Measurements from ENCODE around the gene RPL36AL. TPM values are rescaled to one million over a fixed set of nuclear protein-coding genes. Genes with fewer than 3 reads are reported as not detected.

Gene RPL36AL
- total RNA-seq, 4 donors from 2014 or later = 200 to 323 (median 277) TPM

GRCh38 chr14:49637534-49638078 is 17.2 kb upstream of the RPL36AL start:
- Histone ChIP-seq H3K4me3 (no peak overlapping the region), H3K4me1 (peaks cover 24 to 66% (median 35%) of the 10 kb centered on the region in 4 donors), H3K27ac (replicated peaks in 1 of 4) (no peak overlapping the region), H3K9me3 (no peaks in the 10 kb centered on the region), H3K36me3 (peaks cover 0 to 13% (median 2%) of the 10 kb centered on the region in 4 donors), H3K27me3 (no peaks in the 10 kb centered on the region)
- WGBS = 87% methylated on average over 3 of the region's 3 CpGs
- no peak for TF ChIP-seq CTCF (IDR thresholded peaks at IDR 0.05)
- TF ChIP-seq POLR2A (IDR thresholded peaks at IDR 0.05; ENCODE audit: low read depth) = no peak
- TF ChIP-seq POLR2AphosphoS5 (IDR thresholded peaks at IDR 0.05) = no peak
- no peak for TF ChIP-seq EP300 (IDR thresholded peaks at IDR 0.05)
- intact Hi-C loops (cut with DNase I) = loop anchor here (5.0 to 10.0 kb wide), 3 partner anchors 55 to 477 kb away; partner anchors contain the start of genes KLHDC1, KLHDC2 and VCPKMT
- no peak for DNase-seq (ENCODE audit: extremely low spot score)

DNA sequence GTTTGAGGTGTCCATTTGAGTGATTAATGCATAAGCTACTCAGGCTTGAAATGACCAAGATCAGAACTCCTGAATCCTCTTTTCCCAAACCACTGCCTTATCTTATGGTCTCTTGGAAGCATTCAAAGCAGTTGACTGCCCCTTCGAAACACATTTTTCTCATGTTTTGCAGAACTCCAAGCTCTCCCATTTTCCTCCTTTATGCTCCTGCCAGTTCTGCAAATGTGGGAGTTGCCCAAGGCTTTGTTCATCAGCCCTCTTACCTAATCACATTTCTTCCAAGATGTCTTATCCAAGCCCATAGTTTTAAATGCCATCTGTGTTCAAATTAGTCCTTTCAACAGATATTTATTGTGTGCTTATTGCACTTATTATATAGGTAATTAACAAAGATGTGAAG is 16.4 kb upstream of the RPL36AL start:
- intact Hi-C loops (cut with DNase I) = loop anchor here (5.0 to 10.0 kb wide), 3 partner anchors 55 to 478 kb away; partner anchors contain the start of genes KLHDC1, KLHDC2 and VCPKMT
- Histone ChIP-seq H3K36me3 (peaks cover 0 to 13% (median 2%) of the 10 kb centered on the region in 4 donors), H3K27me3 (no peaks in the 10 kb centered on the region), H3K4me1 (peaks cover 30 to 66% (median 35%) of the 10 kb centered on the region in 4 donors), H3K9me3 (no peaks in the 10 kb centered on the region), H3K27ac (replicated peaks in 1 of 4) (no peak overlapping the region), H3K4me3 (no peak overlapping the region)
- DNase-seq (ENCODE audit: extremely low spot score) = no peak
- 95% methylated on average over 1 of the region's 1 CpG for WGBS
- TF ChIP-seq CTCF (IDR thresholded peaks at IDR 0.05) (no peak), EP300 (IDR thresholded peaks at IDR 0.05) (no peak), POLR2AphosphoS5 (IDR thresholded peaks at IDR 0.05) (no peak), POLR2A (IDR thresholded peaks at IDR 0.05; ENCODE audit: low read depth) (no peak)

- peak within 1 kb of the TSS; percentile 92 to 97 (median 94) for H3K27ac ChIP-seq (replicated peaks in 1 of 4)
- H3K27me3 ChIP-seq = no peaks in the 10 kb centered on the region
- 0% methylated on average over 5 of the region's 80 CpGs for WGBS
- intact Hi-C loops (cut with DNase I) = loop anchor here (5.0 to 10.0 kb wide), 5 partner anchors 37 to 480 kb away; partner anchors contain the start of genes KLHDC1, KLHDC2, LRR1 and NEMF
- no peaks in the 10 kb centered on the region for H3K9me3 ChIP-seq
- H3K36me3 ChIP-seq = peaks cover 0 to 13% (median 2%) of the 10 kb centered on the region in 4 donors
- H3K4me1 ChIP-seq = peaks cover 32 to 71% (median 49%) of the 10 kb centered on the region in 4 donors
- H3K4me3 ChIP-seq = peak within 1 kb of the TSS; percentile 73 to 85 (median 81)
- TF ChIP-seq CTCF (IDR thresholded peaks at IDR 0.05) (no peak), POLR2AphosphoS5 (IDR thresholded peaks at IDR 0.05) (peak in 1 of 2 donors; percentile 18)
- DNase-seq (ENCODE audit: extremely low spot score) = no peak
Observed at GRCh38 chr14:49634547-49635334, 14.3 kb upstream of the RPL36AL start, which contains the start of gene DNAAF2. Gene DNAAF2, minus strand, starts transcription at chr14:49635244. Its CDS starts 95 bp downstream, at chr14:49635149.

GRCh38 chr14:49633640-49634546 is 13.5 kb upstream of the RPL36AL start:
- no peaks in the 10 kb centered on the region for H3K9me3 ChIP-seq
- peak; percentile 64 to 85 for TF ChIP-seq POLR2AphosphoS5 (IDR thresholded peaks at IDR 0.05)
- TF ChIP-seq CTCF (IDR thresholded peaks at IDR 0.05) = peak; percentile 79 to 85 (median 85)
- TF ChIP-seq POLR2A (IDR thresholded peaks at IDR 0.05; ENCODE audit: low read depth) = peak; percentile 76
- TF ChIP-seq EP300 (IDR thresholded peaks at IDR 0.05) = no peak
- 0% methylated on average over 8 of the region's 101 CpGs for WGBS

More at GRCh38 chr14:49633640-49634546, 13.5 kb upstream of the RPL36AL start:
- no peaks in the 10 kb centered on the region for H3K27me3 ChIP-seq
- intact Hi-C loops (cut with DNase I) = loop anchor here (5.0 to 10.0 kb wide), 3 partner anchors 37 to 481 kb away; partner anchors contain the start of genes LRR1, NEMF and VCPKMT
- H3K4me1 ChIP-seq = peaks cover 28 to 66% (median 49%) of the 10 kb centered on the region in 4 donors
- peaks cover 0 to 12% (median 2%) of the 10 kb centered on the region in 4 donors for H3K36me3 ChIP-seq
- DNase-seq (ENCODE audit: extremely low spot score) = peak; percentile 97
- peak overlapping the region; percentile 73 to 85 (median 81) for H3K4me3 ChIP-seq
- H3K27ac ChIP-seq (replicated peaks in 1 of 4) = peak overlapping the region; percentile 92 to 97 (median 94)
